ENCODE results near the gene ACTR5. TPM values are rescaled to one million over a fixed set of nuclear protein-coding genes. Genes with fewer than 3 reads are reported as not detected.

The ACTR5 gene
- total RNA-seq, 1 experiment from 2014 or later, result 9.8 TPM

- TF ChIP-seq EMX1 (CRISPR knock-in tag; IDR thresholded peaks at IDR 0.05) (no peak), MAX (CRISPR knock-in tag; IDR thresholded peaks at IDR 0.05) (peak; percentile 86), ATF6 (CRISPR knock-in tag; IDR thresholded peaks at IDR 0.05) (no peak), ZMAT4 (CRISPR knock-in tag; IDR thresholded peaks at IDR 0.05) (no peak), AFF4 (CRISPR knock-in tag; IDR thresholded peaks at IDR 0.05; ENCODE audit: borderline replicate concordance) (no peak), FOXP4 (CRISPR knock-in tag; IDR thresholded peaks at IDR 0.05) (peak; percentile 29; the same call in 1 of the 2 replicates), TP53 (CRISPR knock-in tag; IDR thresholded peaks at IDR 0.05) (peak; percentile 75; the same call in 1 of the 2 replicates), PREB (CRISPR knock-in tag; IDR thresholded peaks at IDR 0.05; ENCODE audit: borderline replicate concordance) (peak; percentile 80; the same call in 1 of the 2 replicates), FOXJ3 (CRISPR knock-in tag; IDR thresholded peaks at IDR 0.05; ENCODE audit: borderline replicate concordance) (no peak), ZNF219 (CRISPR knock-in tag; IDR thresholded peaks at IDR 0.05; ENCODE audit: borderline replicate concordance) (no peak), ATF1 (CRISPR knock-in tag; IDR thresholded peaks at IDR 0.05) (no peak), GABPB1 (CRISPR knock-in tag; IDR thresholded peaks at IDR 0.05) (peak; percentile 77), SMAD3 (CRISPR knock-in tag; IDR thresholded peaks at IDR 0.05; ENCODE audit: borderline replicate concordance) (no peak), STAT6 (CRISPR knock-in tag; conservative IDR thresholded peaks at IDR 0.05; ENCODE audit: low read depth) (0 out of 2 replicates have a peak, but pooled peaks have one; percentile 62), ARID4B (CRISPR knock-in tag; IDR thresholded peaks at IDR 0.05; ENCODE audit: borderline replicate concordance) (peak; percentile 84; the same call in 1 of the 2 replicates), ZNF121 (CRISPR knock-in tag; IDR thresholded peaks at IDR 0.05) (no peak), ZNF396 (CRISPR knock-in tag; IDR thresholded peaks at IDR 0.05; ENCODE audit: borderline replicate concordance) (no peak), PRRX2 (CRISPR knock-in tag; IDR thresholded peaks at IDR 0.05) (no peak)
Observed at GRCh38 chr20:38748097-38748860, at the start of gene ACTR5 (continued).
